ENCODE data around the gene ALDOB. TPM values are rescaled to one million over a fixed set of nuclear protein-coding genes. Genes with fewer than 3 reads are reported as not detected.

Gene ALDOB
- total and polyA plus RNA-seq, 2 of the 13 experiments (the other 11 are each of a cell fraction or from before 2014, with no cell fraction given): 0.29 to 0.97 TPM

DNA sequence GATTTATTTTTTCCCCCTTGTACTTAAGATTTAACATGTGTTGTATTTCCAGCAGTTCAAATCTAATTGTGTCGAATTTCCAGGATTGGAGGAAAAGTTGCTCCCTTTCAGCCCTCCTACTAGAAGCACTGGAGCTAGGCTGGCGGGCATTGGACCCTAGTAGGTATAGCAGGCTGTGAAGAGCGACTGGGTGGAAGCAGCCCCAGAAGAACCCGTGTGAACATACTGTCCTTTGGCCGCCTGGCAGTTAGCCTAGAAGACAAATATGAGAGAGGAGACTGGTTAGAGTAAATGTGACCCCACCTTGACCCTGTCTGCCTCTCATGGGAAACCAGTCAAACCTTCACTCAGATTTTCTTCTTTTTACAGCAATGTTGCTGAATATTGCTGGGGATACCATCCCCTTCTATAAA is 13.9 kb downstream of the ALDOB start (continued):
- no peak for TF ChIP-seq HCFC1 (IDR thresholded peaks at IDR 0.05; ENCODE audit: low read depth, low read length)
- peak; percentile 69; the same call in 1 of the 2 replicates for TF ChIP-seq KMT2A (CRISPR knock-in tag; IDR thresholded peaks at IDR 0.05)
- no peak for TF ChIP-seq ZNF567 (CRISPR knock-in tag; IDR thresholded peaks at IDR 0.05; ENCODE audit: borderline replicate concordance)
- TF ChIP-seq, protein P1, sequence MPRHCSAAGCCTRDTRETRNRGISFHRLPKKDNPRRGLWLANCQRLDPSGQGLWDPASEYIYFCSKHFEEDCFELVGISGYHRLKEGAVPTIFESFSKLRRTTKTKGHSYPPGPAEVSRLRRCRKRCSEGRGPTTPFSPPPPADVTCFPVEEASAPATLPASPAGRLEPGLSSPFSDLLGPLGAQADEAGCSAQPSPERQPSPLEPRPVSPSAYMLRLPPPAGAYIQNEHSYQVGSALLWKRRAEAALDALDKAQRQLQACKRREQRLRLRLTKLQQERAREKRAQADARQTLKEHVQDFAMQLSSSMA (CRISPR knock-in tag; IDR thresholded peaks at IDR 0.05): no peak
- TF ChIP-seq GTF3A (CRISPR knock-in tag; conservative IDR thresholded peaks at IDR 0.05): no peak
- TF ChIP-seq PHB2 (IDR thresholded peaks at IDR 0.05; ENCODE audit: partially characterized antibody): no peak
- TF ChIP-seq KLF13 (CRISPR knock-in tag; IDR thresholded peaks at IDR 0.05): no peak
- TF ChIP-seq SNRNP70 (IDR thresholded peaks at IDR 0.05; ENCODE audit: low read depth, low read length): no peak
- no peak; the same call in 1 of the 2 replicates for TF ChIP-seq SIX4 (CRISPR knock-in tag; IDR thresholded peaks at IDR 0.05)
- no peak for TF ChIP-seq ZNF253 (CRISPR knock-in tag; IDR thresholded peaks at IDR 0.05; ENCODE audit: borderline replicate concordance)
- no peak for TF ChIP-seq ZNF615 (CRISPR knock-in tag; IDR thresholded peaks at IDR 0.05; ENCODE audit: borderline replicate concordance)
- no peak for TF ChIP-seq JUN (CRISPR knock-in tag; IDR thresholded peaks at IDR 0.05)
- TF ChIP-seq ZNF569 (CRISPR knock-in tag; IDR thresholded peaks at IDR 0.05; ENCODE audit: borderline replicate concordance): no peak
- TF ChIP-seq REXO4 (CRISPR knock-in tag; IDR thresholded peaks at IDR 0.05; ENCODE audit: borderline replicate concordance): no peak
- TF ChIP-seq ZNF446 (CRISPR knock-in tag; IDR thresholded peaks at IDR 0.05): no peak
- TF ChIP-seq, protein P2, sequence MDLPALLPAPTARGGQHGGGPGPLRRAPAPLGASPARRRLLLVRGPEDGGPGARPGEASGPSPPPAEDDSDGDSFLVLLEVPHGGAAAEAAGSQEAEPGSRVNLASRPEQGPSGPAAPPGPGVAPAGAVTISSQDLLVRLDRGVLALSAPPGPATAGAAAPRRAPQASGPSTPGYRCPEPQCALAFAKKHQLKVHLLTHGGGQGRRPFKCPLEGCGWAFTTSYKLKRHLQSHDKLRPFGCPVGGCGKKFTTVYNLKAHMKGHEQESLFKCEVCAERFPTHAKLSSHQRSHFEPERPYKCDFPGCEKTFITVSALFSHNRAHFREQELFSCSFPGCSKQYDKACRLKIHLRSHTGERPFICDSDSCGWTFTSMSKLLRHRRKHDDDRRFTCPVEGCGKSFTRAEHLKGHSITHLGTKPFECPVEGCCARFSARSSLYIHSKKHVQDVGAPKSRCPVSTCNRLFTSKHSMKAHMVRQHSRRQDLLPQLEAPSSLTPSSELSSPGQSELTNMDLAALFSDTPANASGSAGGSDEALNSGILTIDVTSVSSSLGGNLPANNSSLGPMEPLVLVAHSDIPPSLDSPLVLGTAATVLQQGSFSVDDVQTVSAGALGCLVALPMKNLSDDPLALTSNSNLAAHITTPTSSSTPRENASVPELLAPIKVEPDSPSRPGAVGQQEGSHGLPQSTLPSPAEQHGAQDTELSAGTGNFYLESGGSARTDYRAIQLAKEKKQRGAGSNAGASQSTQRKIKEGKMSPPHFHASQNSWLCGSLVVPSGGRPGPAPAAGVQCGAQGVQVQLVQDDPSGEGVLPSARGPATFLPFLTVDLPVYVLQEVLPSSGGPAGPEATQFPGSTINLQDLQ (CRISPR knock-in tag; IDR thresholded peaks at IDR 0.05): no peak
- TF ChIP-seq CREM (IDR thresholded peaks at IDR 0.05): peak; percentile 73
- no peak for TF ChIP-seq CREM (CRISPR knock-in tag; IDR thresholded peaks at IDR 0.05)
- TF ChIP-seq ZNF7 (CRISPR knock-in tag; IDR thresholded peaks at IDR 0.05): no peak
- TF ChIP-seq FOXP1 (IDR thresholded peaks at IDR 0.05): no peak
- peak; percentile 45; the same call in 1 of the 2 replicates for TF ChIP-seq FOXP1 (CRISPR knock-in tag; IDR thresholded peaks at IDR 0.05)
- TF ChIP-seq ZNF251 (CRISPR knock-in tag; IDR thresholded peaks at IDR 0.05): no peak
- TF ChIP-seq NCOR1 (IDR thresholded peaks at IDR 0.05; ENCODE audit: borderline replicate concordance, low read length): peak; percentile 95; the same call in 1 of the 2 replicates
- TF ChIP-seq KLF12 (CRISPR knock-in tag; IDR thresholded peaks at IDR 0.05; ENCODE audit: borderline replicate concordance): no peak
- no peak for TF ChIP-seq SRF (IDR thresholded peaks at IDR 0.05; ENCODE audit: low read depth, low read length)
- 0 out of 2 replicates have a peak, but pooled peaks have one; percentile 77 for TF ChIP-seq GLI4 (CRISPR knock-in tag; IDR thresholded peaks at IDR 0.05; ENCODE audit: borderline replicate concordance)
- TF ChIP-seq YEATS2 (CRISPR knock-in tag; IDR thresholded peaks at IDR 0.05; ENCODE audit: borderline replicate concordance): peak; percentile 23; the same call in 1 of the 2 replicates
- TF ChIP-seq HMGA1 (CRISPR knock-in tag; conservative IDR thresholded peaks at IDR 0.05): no peak
- TF ChIP-seq MAFK (conservative IDR thresholded peaks at IDR 0.05 in 1 of 2, IDR thresholded peaks at IDR 0.05 in 1 of 2; ENCODE audit: low read length in 2 of 2): no peak
- TF ChIP-seq, protein P3, sequence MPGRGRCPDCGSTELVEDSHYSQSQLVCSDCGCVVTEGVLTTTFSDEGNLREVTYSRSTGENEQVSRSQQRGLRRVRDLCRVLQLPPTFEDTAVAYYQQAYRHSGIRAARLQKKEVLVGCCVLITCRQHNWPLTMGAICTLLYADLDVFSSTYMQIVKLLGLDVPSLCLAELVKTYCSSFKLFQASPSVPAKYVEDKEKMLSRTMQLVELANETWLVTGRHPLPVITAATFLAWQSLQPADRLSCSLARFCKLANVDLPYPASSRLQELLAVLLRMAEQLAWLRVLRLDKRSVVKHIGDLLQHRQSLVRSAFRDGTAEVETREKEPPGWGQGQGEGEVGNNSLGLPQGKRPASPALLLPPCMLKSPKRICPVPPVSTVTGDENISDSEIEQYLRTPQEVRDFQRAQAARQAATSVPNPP (CRISPR knock-in tag; IDR thresholded peaks at IDR 0.05): 0 out of 2 replicates have a peak, but pooled peaks have one; percentile 54
- no peak for TF ChIP-seq NFKB2 (CRISPR knock-in tag; IDR thresholded peaks at IDR 0.05; ENCODE audit: borderline replicate concordance)
